HG03469 (cell line): Measurements from ENCODE around the gene CALY.
"Not testable (repeated sequence)": the region's sequence is repeated elsewhere in the genome, so short reads cannot be mapped to it uniquely, and the experiment has no call there.

Experiments
- ATAC-seq: cut with Tn5 transposase; IDR thresholded peaks from one replicate; pipeline ENCODE4 v1.9.1; 2021; ENCODE audit warnings: mild to moderate bottlenecking, moderate library complexity, moderate number of reproducible peaks; ENCODE audit not compliant: unreplicated experiment

The CALY gene

GRCh38 chr10:133336577-133337369 is at the start of gene CALY:
Gene CALY, minus strand, starts transcription at chr10:133336896. Its CDS starts 7,907 bp downstream, at chr10:133328989.
- no peak for ATAC-seq

- no peak for ATAC-seq
These were observed 48.5 kb upstream of the CALY start for GRCh38 chr10:133385214-133385613.

GRCh38 chr10:133384071-133384470 is 47.4 kb upstream of the CALY start:
- no peak for ATAC-seq

GRCh38 chr10:133383551-133383950 is 46.9 kb upstream of the CALY start:
- no peak for ATAC-seq

GRCh38 chr10:133381036-133381435 is 44.3 kb upstream of the CALY start:
- ATAC-seq: no peak

GRCh38 chr10:133379801-133380666 is 43.3 kb upstream of the CALY start:
- no peak for ATAC-seq

GRCh38 chr10:133379152-133379800 is 42.6 kb upstream of the CALY start, which contains the start of gene PAOX:
Gene PAOX, plus strand, starts transcription at chr10:133379262. Its CDS starts 55 bp downstream, at chr10:133379317.
- no peak for ATAC-seq

GRCh38 chr10:133378251-133379096 is 41.8 kb upstream of the CALY start:
- ATAC-seq: no peak

- no peak for ATAC-seq
These were observed 41.1 kb upstream of the CALY start for GRCh38 chr10:133377818-133378250.

- no peak for ATAC-seq
These were observed 40.5 kb upstream of the CALY start for GRCh38 chr10:133377025-133377817.

GRCh38 chr10:133376183-133376582 is 39.5 kb upstream of the CALY start:
- not testable (repeated sequence) for ATAC-seq

GRCh38 chr10:133375357-133376115 is 38.8 kb upstream of the CALY start:
- ATAC-seq: no peak

- ATAC-seq: peak; percentile 94
These were observed 36.7 kb upstream of the CALY start, which contains the start of gene ECHS1 for GRCh38 chr10:133373174-133374090. Gene ECHS1, minus strand, starts transcription at chr10:133373354. Its CDS starts 21 bp downstream, at chr10:133373333.

GRCh38 chr10:133372507-133372906 is 35.8 kb upstream of the CALY start:
- no peak for ATAC-seq

- no peak for ATAC-seq
These were observed 33.5 kb upstream of the CALY start for GRCh38 chr10:133370030-133370786.

- no peak for ATAC-seq
These were observed 31.5 kb upstream of the CALY start for GRCh38 chr10:133368153-133368552.

GRCh38 chr10:133367461-133367860 is 30.8 kb upstream of the CALY start:
- ATAC-seq: not testable (repeated sequence)
